Measurements from ENCODE around the gene GPC6. TPM values are rescaled to one million over a fixed set of nuclear protein-coding genes. Genes with fewer than 3 reads are reported as not detected.

The GPC6 gene
- total and polyA plus RNA-seq, 5 donors from 2014 or later, result not detected

GRCh38 chr13:93455861-93456260 is 229.3 kb downstream of the GPC6 start:
- no peak overlapping the region for H3K27ac Mint-ChIP-seq
- H3K9me3 ChIP-seq (ENCODE audit: control insufficient read depth in 2 of 2, low read length in 2 of 2), result no peaks in the 10 kb centered on the region
- no peak overlapping the region for H3K4me3 ChIP-seq (ENCODE audit: low read depth, low read length)
- DNase-seq, result no peak
- H3K27ac ChIP-seq (ENCODE audit: insufficient read depth, low read length, poor library complexity, severe bottlenecking), result no peak overlapping the region
- H3K36me3 ChIP-seq (ENCODE audit: control insufficient read depth, insufficient read depth, low read length), result no peaks in the 10 kb centered on the region
- H3K4me1 ChIP-seq (ENCODE audit: control insufficient read depth, insufficient read depth, low read length, poor library complexity, severe bottlenecking), result no peaks in the 10 kb centered on the region
- peaks cover 0 to 2% (median 1%) of the 10 kb centered on the region in 7 donors for H3K9me3 Mint-ChIP-seq
- H3K36me3 Mint-ChIP-seq, result no peaks in the 10 kb centered on the region
- H3K27me3 Mint-ChIP-seq, result no peaks in the 10 kb centered on the region
- no peaks in the 10 kb centered on the region for H3K4me1 Mint-ChIP-seq
- no peaks in the 10 kb centered on the region for H3K27me3 ChIP-seq (ENCODE audit: control insufficient read depth, insufficient read depth, low read length)
- no peak for ATAC-seq (ENCODE audit: low read depth in 2 of 2)
- no peak overlapping the region for H3K4me3 Mint-ChIP-seq

- no peaks in the 10 kb centered on the region for H3K4me1 ChIP-seq (ENCODE audit: control insufficient read depth, insufficient read depth, low read length, poor library complexity, severe bottlenecking)
- no peaks in the 10 kb centered on the region for H3K36me3 Mint-ChIP-seq
- no peaks in the 10 kb centered on the region for H3K36me3 ChIP-seq (ENCODE audit: control insufficient read depth, insufficient read depth, low read length)
- H3K27me3 Mint-ChIP-seq, result no peaks in the 10 kb centered on the region
- ATAC-seq (ENCODE audit: low read depth in 2 of 2) (no peak), DNase-seq (no peak)
- peaks cover 0 to 5% (median 0%) of the 10 kb centered on the region in 7 donors for H3K9me3 Mint-ChIP-seq
- H3K27me3 ChIP-seq (ENCODE audit: control insufficient read depth, insufficient read depth, low read length), result no peaks in the 10 kb centered on the region
- no peak overlapping the region for H3K27ac Mint-ChIP-seq
- no peaks in the 10 kb centered on the region for H3K4me1 Mint-ChIP-seq
- H3K4me3 ChIP-seq (ENCODE audit: low read depth, low read length), result no peak overlapping the region
- no peak overlapping the region for H3K4me3 Mint-ChIP-seq
- H3K9me3 ChIP-seq (ENCODE audit: control insufficient read depth in 2 of 2, low read length in 2 of 2), result no peaks in the 10 kb centered on the region
- no peak overlapping the region for H3K27ac ChIP-seq (ENCODE audit: insufficient read depth, low read length, poor library complexity, severe bottlenecking)
These were observed 233.4 kb downstream of the GPC6 start for GRCh38 chr13:93460005-93460404.

DNA sequence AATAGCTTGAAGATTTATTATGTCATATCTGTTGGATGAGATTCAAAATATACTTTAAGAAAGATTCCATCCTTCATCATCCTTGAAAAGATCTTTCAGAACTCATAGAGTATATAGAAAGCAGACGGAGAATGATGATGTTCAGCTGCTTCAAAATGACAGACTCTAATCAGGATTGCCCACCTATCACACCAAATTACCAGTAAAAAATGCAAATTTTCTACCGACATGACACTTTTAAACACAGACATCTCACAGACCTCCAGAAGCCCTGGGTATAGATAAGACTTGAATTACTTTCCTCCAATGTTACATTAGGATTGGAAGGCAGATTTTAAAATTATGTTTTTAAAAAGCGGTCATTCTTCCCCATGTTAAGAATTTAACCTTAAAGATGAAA is 235.5 kb downstream of the GPC6 start:
- Mint-ChIP-seq H3K9me3 (peaks cover 0 to 5% (median 0%) of the 10 kb centered on the region in 7 donors), H3K27me3 (no peaks in the 10 kb centered on the region), H3K27ac (no peak overlapping the region), H3K4me1 (no peaks in the 10 kb centered on the region), H3K4me3 (no peak overlapping the region), H3K36me3 (no peaks in the 10 kb centered on the region)
- Histone ChIP-seq H3K36me3 (ENCODE audit: control insufficient read depth, insufficient read depth, low read length) (no peaks in the 10 kb centered on the region), H3K9me3 (ENCODE audit: control insufficient read depth in 2 of 2, low read length in 2 of 2) (no peaks in the 10 kb centered on the region), H3K27ac (ENCODE audit: insufficient read depth, low read length, poor library complexity, severe bottlenecking) (no peak overlapping the region), H3K4me3 (ENCODE audit: low read depth, low read length) (no peak overlapping the region), H3K27me3 (ENCODE audit: control insufficient read depth, insufficient read depth, low read length) (no peaks in the 10 kb centered on the region), H3K4me1 (ENCODE audit: control insufficient read depth, insufficient read depth, low read length, poor library complexity, severe bottlenecking) (no peaks in the 10 kb centered on the region)
- ATAC-seq (ENCODE audit: low read depth in 2 of 2) (no peak), DNase-seq (no peak)

- no peaks in the 10 kb centered on the region for H3K36me3 Mint-ChIP-seq
- Histone ChIP-seq H3K4me3 (ENCODE audit: low read depth, low read length) (no peak overlapping the region), H3K9me3 (ENCODE audit: control insufficient read depth in 2 of 2, low read length in 2 of 2) (no peaks in the 10 kb centered on the region), H3K27ac (ENCODE audit: insufficient read depth, low read length, poor library complexity, severe bottlenecking) (no peak overlapping the region), H3K27me3 (ENCODE audit: control insufficient read depth, insufficient read depth, low read length) (no peaks in the 10 kb centered on the region), H3K36me3 (ENCODE audit: control insufficient read depth, insufficient read depth, low read length) (no peaks in the 10 kb centered on the region), H3K4me1 (ENCODE audit: control insufficient read depth, insufficient read depth, low read length, poor library complexity, severe bottlenecking) (no peaks in the 10 kb centered on the region)
- peak overlapping the region in 1 of 3 donors; percentile 74 for H3K27ac Mint-ChIP-seq
- no peaks in the 10 kb centered on the region for H3K27me3 Mint-ChIP-seq
- ATAC-seq (ENCODE audit: low read depth in 2 of 2), result no peak
- H3K4me3 Mint-ChIP-seq, result no peak overlapping the region
- peaks cover 0 to 6% (median 2%) of the 10 kb centered on the region in 7 donors for H3K9me3 Mint-ChIP-seq
- no peaks in the 10 kb centered on the region for H3K4me1 Mint-ChIP-seq
- no peak for DNase-seq
These were observed 240.0 kb downstream of the GPC6 start for GRCh38 chr13:93466502-93467036.

GRCh38 chr13:93467175-93467574 is 240.6 kb downstream of the GPC6 start:
- H3K27ac ChIP-seq (ENCODE audit: insufficient read depth, low read length, poor library complexity, severe bottlenecking), result no peak overlapping the region
- H3K4me1 ChIP-seq (ENCODE audit: control insufficient read depth, insufficient read depth, low read length, poor library complexity, severe bottlenecking), result no peaks in the 10 kb centered on the region
- Mint-ChIP-seq H3K4me3 (no peak overlapping the region), H3K27me3 (no peaks in the 10 kb centered on the region), H3K36me3 (no peaks in the 10 kb centered on the region), H3K27ac (peak overlapping the region in 1 of 3 donors; percentile 74), H3K4me1 (no peaks in the 10 kb centered on the region), H3K9me3 (peaks cover 0 to 9% (median 5%) of the 10 kb centered on the region in 7 donors)
- DNase-seq (no peak), ATAC-seq (ENCODE audit: low read depth in 2 of 2) (no peak)
- no peaks in the 10 kb centered on the region for H3K27me3 ChIP-seq (ENCODE audit: control insufficient read depth, insufficient read depth, low read length)
- H3K36me3 ChIP-seq (ENCODE audit: control insufficient read depth, insufficient read depth, low read length), result no peaks in the 10 kb centered on the region
- no peak overlapping the region for H3K4me3 ChIP-seq (ENCODE audit: low read depth, low read length)
- H3K9me3 ChIP-seq (ENCODE audit: control insufficient read depth in 2 of 2, low read length in 2 of 2), result no peaks in the 10 kb centered on the region

- no peak overlapping the region for H3K4me3 ChIP-seq (ENCODE audit: low read depth, low read length)
- no peak for ATAC-seq (ENCODE audit: low read depth in 2 of 2)
- H3K36me3 ChIP-seq (ENCODE audit: control insufficient read depth, insufficient read depth, low read length), result no peaks in the 10 kb centered on the region
- no peaks in the 10 kb centered on the region for H3K27me3 Mint-ChIP-seq
- no peaks in the 10 kb centered on the region for H3K4me1 ChIP-seq (ENCODE audit: control insufficient read depth, insufficient read depth, low read length, poor library complexity, severe bottlenecking)
- H3K27me3 ChIP-seq (ENCODE audit: control insufficient read depth, insufficient read depth, low read length), result no peaks in the 10 kb centered on the region
- H3K9me3 Mint-ChIP-seq, result peaks cover 0 to 9% (median 3%) of the 10 kb centered on the region in 7 donors
- no peaks in the 10 kb centered on the region for H3K4me1 Mint-ChIP-seq
- H3K4me3 Mint-ChIP-seq, result no peak overlapping the region
- H3K36me3 Mint-ChIP-seq, result no peaks in the 10 kb centered on the region
- no peaks in the 10 kb centered on the region for H3K9me3 ChIP-seq (ENCODE audit: control insufficient read depth in 2 of 2, low read length in 2 of 2)
- no peak for DNase-seq
- no peak overlapping the region for H3K27ac Mint-ChIP-seq
- no peak overlapping the region for H3K27ac ChIP-seq (ENCODE audit: insufficient read depth, low read length, poor library complexity, severe bottlenecking)
These were observed 241.8 kb downstream of the GPC6 start for GRCh38 chr13:93468433-93468832.

- no peak for DNase-seq
- Histone ChIP-seq H3K27ac (ENCODE audit: insufficient read depth, low read length, poor library complexity, severe bottlenecking) (no peak overlapping the region), H3K4me3 (ENCODE audit: low read depth, low read length) (no peak overlapping the region), H3K36me3 (ENCODE audit: control insufficient read depth, insufficient read depth, low read length) (no peaks in the 10 kb centered on the region), H3K4me1 (ENCODE audit: control insufficient read depth, insufficient read depth, low read length, poor library complexity, severe bottlenecking) (no peaks in the 10 kb centered on the region), H3K27me3 (ENCODE audit: control insufficient read depth, insufficient read depth, low read length) (no peaks in the 10 kb centered on the region), H3K9me3 (ENCODE audit: control insufficient read depth in 2 of 2, low read length in 2 of 2) (no peaks in the 10 kb centered on the region)
- H3K4me1 Mint-ChIP-seq, result no peaks in the 10 kb centered on the region
- no peaks in the 10 kb centered on the region for H3K36me3 Mint-ChIP-seq
- H3K27me3 Mint-ChIP-seq, result no peaks in the 10 kb centered on the region
- H3K4me3 Mint-ChIP-seq, result no peak overlapping the region
- no peak overlapping the region for H3K27ac Mint-ChIP-seq
- H3K9me3 Mint-ChIP-seq, result peaks cover 0 to 9% (median 3%) of the 10 kb centered on the region in 7 donors
- ATAC-seq (ENCODE audit: low read depth in 2 of 2), result no peak
These were observed 245.7 kb downstream of the GPC6 start for GRCh38 chr13:93472296-93472695.

- Histone ChIP-seq H3K27me3 (ENCODE audit: control insufficient read depth, insufficient read depth, low read length) (no peaks in the 10 kb centered on the region), H3K4me1 (ENCODE audit: control insufficient read depth, insufficient read depth, low read length, poor library complexity, severe bottlenecking) (no peaks in the 10 kb centered on the region), H3K9me3 (ENCODE audit: control insufficient read depth in 2 of 2, low read length in 2 of 2) (no peaks in the 10 kb centered on the region), H3K36me3 (ENCODE audit: control insufficient read depth, insufficient read depth, low read length) (no peaks in the 10 kb centered on the region), H3K4me3 (ENCODE audit: low read depth, low read length) (no peak overlapping the region), H3K27ac (ENCODE audit: insufficient read depth, low read length, poor library complexity, severe bottlenecking) (no peak overlapping the region)
- no peak overlapping the region for H3K4me3 Mint-ChIP-seq
- no peaks in the 10 kb centered on the region for H3K4me1 Mint-ChIP-seq
- peaks cover 0 to 9% (median 3%) of the 10 kb centered on the region in 7 donors for H3K9me3 Mint-ChIP-seq
- no peaks in the 10 kb centered on the region for H3K36me3 Mint-ChIP-seq
- no peak for DNase-seq
- no peak overlapping the region for H3K27ac Mint-ChIP-seq
- no peaks in the 10 kb centered on the region for H3K27me3 Mint-ChIP-seq
- no peak for ATAC-seq (ENCODE audit: low read depth in 2 of 2)
These were observed 246.2 kb downstream of the GPC6 start for GRCh38 chr13:93472814-93473296.

Measured in CD4-positive, CD25-positive, alpha-beta regulatory T cell (primary cell).